GM19351 (cell line): Measurements from ENCODE around the gene TMEM151A.
"Not testable (repeated sequence)": the region's sequence is repeated elsewhere in the genome, so short reads cannot be mapped to it uniquely, and the experiment has no call there.

Experiments used
- ATAC-seq: cut with Tn5 transposase; IDR thresholded peaks from one replicate; pipeline ENCODE4 v1.9.1; 2021; ENCODE audit warnings: mild to moderate bottlenecking, moderate library complexity; ENCODE audit not compliant: unreplicated experiment

The TMEM151A gene

DNA sequence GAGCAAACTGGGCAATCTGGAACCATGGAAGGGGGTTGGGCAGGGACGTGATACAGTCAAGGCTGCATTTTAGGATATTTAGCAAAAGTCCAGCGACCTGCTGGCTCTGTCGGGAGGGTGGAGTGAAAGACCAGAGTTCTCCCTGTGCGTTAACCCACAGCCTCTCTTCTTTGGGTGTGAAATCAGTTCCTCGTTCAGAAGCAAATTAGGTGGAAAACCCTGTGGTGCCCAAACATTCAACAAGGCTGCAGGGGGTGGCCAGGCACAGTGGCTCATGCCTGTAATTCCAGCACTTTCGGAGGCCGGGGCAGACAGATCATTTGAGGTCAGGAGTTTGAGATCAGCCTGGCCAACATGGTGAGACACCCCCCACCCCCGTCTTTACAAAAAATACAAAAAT lies 5.9 kb downstream of the TMEM151A start:
- no peak for ATAC-seq

DNA sequence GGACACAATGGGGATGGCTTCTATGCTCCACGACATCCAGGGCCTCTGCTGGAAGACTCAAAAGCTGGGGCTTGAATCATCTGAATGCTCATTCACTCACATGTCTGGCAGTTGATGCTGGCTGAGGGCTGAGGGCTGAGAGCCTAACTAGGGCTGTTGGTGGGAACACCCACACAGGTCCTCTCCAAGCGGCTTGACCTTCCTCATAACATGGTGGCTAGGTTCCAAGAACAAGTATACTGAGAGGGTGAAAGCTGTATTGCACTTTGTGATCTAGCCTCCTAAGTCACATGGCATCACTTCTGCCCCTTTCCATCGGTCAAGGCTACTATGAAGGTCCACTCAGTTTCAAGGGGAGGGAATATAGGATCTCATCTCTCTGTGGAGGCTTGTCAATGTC lies 7.5 kb downstream of the TMEM151A start:
- no peak for ATAC-seq

DNA sequence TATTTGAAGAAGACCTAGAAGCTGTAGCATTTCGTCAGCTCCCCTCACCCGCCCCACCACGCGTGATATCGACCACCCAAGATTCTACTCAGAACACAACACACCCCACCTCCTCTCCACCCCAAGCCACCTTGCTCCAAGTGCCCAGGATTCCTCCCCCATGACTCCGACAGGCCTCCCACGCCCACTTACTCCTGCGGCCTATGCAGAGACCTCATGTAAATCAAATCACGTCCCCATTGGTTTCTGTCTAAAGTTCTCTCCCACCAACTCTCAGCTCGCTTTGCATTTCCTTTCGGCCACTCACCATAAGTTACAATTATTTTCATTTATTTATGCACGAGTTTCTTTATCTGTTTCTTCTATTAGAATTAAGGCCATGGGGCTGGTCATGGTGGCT lies 11.0 kb downstream of the TMEM151A start:
- ATAC-seq: no peak

- ATAC-seq: no peak
Measured at GRCh38 chr11:66309475-66309874, 17.8 kb downstream of the TMEM151A start.

- ATAC-seq: no peak
Measured at GRCh38 chr11:66310324-66310723, 18.6 kb downstream of the TMEM151A start.

GRCh38 chr11:66310803-66311440 lies 19.2 kb downstream of the TMEM151A start:
- not testable (repeated sequence) for ATAC-seq

DNA sequence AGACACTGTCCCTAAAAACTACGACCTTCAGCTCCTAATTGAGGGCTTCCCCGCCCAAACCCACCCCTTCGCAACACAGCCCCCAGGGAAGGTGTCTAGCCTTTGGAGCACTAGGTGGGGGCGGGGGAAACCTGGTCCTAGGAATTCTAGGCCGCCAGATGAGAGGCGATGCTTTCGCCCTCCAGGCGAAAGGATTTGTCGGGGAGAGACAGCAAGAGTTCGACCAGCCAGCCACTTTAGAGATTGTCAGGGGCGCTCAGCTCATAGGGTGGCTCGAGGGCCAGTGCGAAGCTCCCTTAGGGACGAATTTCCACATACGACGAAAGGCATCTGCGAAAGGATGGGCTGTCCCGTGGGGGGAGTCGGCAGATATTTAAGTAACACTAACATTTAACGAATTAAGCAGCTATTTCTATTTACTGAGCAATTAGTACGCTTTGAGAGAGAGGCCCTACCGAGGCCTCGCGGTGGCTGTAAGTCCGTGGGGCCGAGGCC lies 19.8 kb downstream of the TMEM151A start:
- ATAC-seq: no peak

GRCh38 chr11:66311965-66312548 lies 20.4 kb downstream of the TMEM151A start:
- ATAC-seq: peak; percentile 60

DNA sequence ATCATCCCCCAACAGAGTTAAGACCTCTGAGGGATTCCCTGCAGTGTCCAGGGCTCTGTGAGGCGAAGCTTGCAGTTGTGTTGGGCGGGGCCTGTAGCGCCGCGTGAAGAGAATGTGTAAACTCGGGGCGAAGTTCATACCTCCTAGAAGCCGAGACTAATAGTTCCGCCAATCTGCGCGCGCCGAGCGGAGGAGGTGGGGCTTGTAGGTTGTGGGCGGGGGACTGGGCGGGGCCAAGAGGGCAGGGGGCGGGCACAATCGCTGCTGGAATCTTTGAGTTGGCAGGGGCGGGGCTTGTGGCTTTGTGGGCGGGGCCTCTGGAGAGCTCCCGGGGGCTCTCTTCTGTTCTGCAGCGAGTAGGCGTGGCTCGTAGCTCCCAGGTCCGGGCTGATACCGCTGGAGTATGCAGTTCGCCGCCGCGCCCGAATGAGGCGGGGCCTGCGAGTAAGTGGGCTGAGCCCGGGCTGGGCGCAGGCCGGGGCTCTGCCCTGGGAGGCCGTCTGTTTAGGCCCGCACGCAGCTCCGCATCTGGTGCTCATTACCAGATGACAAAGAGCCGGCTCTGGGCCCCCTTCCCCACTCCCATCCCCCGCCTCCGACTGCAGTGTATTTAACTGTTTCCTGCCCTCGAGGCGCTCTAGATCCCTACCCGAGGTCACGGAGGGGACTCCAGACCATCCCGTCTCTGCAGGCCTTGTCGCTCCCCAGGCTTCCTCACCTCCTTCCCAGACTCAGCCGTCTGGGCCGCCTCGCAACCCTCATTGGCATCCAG lies 21.0 kb downstream of the TMEM151A start:
- ATAC-seq: peak; percentile 81

DNA sequence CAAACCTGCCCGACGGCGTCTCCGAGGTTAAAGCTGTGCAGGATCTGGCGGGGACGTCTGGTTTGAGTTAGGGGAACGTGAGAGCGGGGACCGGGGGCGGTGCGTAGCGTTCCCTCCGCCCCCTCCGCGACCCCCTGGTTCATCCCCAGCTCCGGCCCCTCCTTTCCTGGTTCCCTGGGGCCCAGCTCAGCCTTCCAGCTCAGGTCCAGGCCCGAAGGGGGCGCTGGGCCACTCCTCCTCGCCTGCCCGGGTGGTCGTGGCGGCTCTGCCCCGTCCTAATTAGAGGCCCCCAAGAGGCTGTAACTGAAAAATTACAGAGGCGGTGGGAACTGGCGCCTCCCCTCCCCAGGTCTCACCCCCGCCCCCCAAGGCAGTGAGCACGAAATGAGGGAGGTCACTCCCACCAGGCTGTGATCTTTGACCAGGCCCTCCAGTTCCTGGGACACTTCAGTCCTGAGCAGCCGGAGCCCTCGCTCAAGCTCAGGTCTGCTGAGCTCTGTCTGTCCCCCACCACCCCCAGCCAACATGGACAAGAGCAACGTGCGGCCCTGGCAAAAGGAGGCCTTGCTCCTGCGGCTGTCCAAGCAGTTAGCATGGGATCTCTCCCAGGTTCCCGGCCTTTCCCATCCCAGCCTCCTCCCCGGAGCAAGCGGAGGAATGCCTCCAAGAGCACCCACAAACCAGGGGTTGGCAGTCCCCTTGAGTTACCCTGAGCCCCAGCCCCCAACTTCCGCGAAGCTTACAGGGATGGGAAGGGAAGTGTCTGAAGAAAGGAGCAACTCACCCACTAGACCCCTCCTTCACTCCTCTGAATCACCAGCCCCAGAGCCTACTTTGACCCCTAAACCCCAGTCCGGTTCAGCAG lies 21.9 kb downstream of the TMEM151A start:
- no peak for ATAC-seq

DNA sequence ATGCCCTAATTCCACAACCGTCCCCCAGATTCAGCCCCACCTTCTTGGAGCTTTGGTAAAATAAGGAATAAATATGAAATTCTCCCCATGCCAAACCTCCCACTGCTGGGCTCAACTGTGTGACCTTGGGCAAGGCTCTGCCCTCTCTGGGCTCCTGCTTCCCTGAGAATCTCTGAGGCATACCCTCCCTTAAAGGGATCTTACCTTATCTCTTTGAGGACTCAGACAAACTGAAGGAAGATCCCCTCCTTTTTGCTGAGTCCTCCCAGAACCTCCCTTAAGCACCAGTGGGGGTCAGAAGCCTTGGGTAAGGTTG lies 22.4 kb downstream of the TMEM151A start:
- ATAC-seq: no peak

GRCh38 chr11:66314561-66315497 lies 23.1 kb downstream of the TMEM151A start:
- ATAC-seq: no peak

GRCh38 chr11:66315498-66315885 lies 23.8 kb downstream of the TMEM151A start:
- ATAC-seq: no peak

DNA sequence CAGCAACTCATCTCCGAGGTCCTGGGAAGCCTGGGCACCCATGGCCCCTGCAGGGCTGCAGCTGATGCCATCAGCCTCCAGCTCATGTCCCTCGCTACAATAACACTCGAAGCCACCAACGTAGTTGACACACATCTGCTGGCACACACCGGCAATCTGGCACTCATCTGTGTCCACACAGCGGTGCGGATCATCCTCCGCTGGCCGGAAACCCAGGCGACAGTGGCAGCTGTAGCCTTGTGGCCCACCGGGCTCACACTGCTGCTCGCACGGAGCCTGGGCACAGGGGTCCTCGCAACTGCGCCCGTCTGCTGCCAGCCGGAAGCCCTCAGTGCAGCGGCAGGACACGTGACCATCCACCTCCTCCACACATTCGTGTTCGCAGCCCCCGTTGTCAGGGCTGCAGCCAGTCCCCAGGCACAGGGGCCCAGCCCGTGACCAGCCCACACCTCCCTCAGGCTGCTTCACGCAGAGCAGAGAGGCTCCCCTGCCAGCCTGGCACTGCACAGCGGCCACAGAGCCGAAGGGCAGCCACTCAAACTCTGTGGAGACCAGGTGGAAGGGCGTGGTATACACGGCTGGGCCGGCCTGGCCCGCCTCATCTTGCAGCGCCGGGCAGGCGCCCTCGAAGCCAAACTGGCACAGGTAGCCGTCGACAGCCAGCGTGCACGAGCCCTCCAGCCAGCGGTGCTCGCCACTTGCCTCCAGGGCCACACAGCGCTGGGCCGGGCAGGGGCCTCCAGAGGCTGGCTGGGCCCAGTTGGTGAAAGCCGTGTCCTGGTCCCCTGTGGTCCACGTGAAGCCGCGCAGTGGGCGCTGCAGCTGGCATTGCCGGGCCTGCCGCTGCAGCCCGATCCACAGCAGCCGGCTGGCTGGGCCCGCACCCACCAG lies 24.5 kb downstream of the TMEM151A start:
- ATAC-seq: no peak

GRCh38 chr11:66316849-66317251 lies 25.2 kb downstream of the TMEM151A start, which contains the start of gene CD248:
TSS of gene CD248 (minus strand) at chr11:66317044. CDS start at chr11:66317027, 17 bp downstream.
- ATAC-seq: no peak

GRCh38 chr11:66317322-66317722 lies 25.6 kb downstream of the TMEM151A start:
- ATAC-seq: no peak

DNA sequence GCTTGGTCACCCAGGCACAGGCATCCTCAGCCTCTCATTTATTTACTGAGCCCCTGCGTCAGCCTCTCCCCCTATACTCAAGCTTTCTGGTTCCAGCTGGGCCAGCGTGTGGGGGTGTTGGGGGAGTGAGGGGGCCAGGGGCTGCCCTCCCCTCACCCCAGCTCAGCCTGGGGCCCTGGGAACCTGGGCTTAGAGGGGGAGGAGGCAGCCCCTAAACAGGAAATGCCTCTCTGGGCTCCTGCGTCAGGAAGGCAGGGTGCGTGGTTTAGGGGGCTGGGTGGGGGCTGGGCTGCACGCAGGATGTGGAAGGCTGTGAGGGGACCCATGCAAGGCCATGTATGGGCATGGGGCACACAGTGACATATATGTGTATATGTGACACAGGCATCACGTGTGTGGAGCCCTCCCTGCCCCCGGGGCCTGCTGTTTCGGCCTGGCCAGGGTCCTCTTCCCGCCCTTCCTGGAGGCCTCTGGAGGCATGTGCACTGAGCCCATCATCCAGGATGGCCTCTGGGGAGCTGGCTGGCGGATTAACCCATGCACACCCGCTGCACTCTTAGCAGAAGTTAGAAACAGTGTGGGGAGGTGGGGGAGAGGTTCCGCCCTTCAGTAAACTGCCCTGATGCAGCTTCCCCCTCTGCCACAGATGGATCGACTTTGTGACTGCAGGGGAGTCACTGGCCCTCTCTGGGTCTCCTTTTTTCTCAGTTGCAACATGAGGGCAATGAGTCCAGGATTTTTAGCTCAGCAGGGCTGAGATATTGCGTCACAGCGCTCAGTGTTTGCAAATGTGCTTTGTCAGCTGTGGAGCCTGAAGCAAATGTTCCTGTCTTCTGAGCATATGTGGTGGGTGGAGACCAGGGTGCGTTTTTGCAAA lies 26.3 kb downstream of the TMEM151A start:
- no peak for ATAC-seq

DNA sequence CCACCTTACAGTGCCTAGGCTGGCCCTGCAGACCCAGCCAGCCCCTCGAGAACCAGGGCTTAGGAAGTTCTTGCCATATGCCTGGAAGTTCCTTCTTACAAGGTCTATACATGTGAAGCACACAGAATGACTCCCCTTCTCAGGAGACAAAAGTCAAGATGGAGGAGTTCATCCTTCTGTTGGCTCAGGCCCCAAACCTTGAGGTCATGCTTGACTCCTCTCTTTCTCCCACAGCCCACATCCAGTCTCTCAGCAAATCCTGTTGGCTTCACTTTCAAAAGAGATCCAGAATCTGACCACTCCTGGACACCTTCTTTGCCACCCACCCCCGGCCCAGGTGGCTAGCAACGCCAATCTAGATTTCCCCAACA lies 26.9 kb downstream of the TMEM151A start:
- no peak for ATAC-seq
